Type B pancreatic cell (in vitro differentiated cells): Measurements from ENCODE around the gene GPC6. TPM values are rescaled to one million over a fixed set of nuclear protein-coding genes. Genes with fewer than 3 reads are reported as not detected.

Experiments
- DNase-seq: peaks from one replicate; pipeline ENCODE4 v3.0.0; 2021; ENCODE audit warnings: mixed read lengths; ENCODE audit not compliant: unreplicated experiment; ENCODE audit errors: extremely low spot score
- H3K27ac Mint-ChIP-seq: 2 replicates; pipeline ENCODE4 v1.8.0; 2021; ENCODE audit warnings: mild to moderate bottlenecking, mixed read lengths
- H3K27me3 Mint-ChIP-seq: 2 replicates; pipeline ENCODE4 v1.8.0; 2021; ENCODE audit warnings: mixed read lengths
- H3K36me3 Mint-ChIP-seq: 2 replicates; pipeline ENCODE4 v1.8.0; 2021; ENCODE audit warnings: mixed read lengths
- H3K4me1 Mint-ChIP-seq: one replicate; pipeline ENCODE4 v1.8.0; 2021; ENCODE audit warnings: mixed read lengths; ENCODE audit not compliant: unreplicated experiment
- H3K4me3 Mint-ChIP-seq: 2 replicates; pipeline ENCODE4 v1.8.0; 2021; ENCODE audit warnings: mild to moderate bottlenecking, mixed read lengths
- H3K9me3 Mint-ChIP-seq: 2 replicates; pipeline ENCODE4 v1.8.0; 2021; ENCODE audit warnings: mixed read lengths
- CTCF ChIP-seq: fragments of 200-600 bp; sonication (generic); conservative IDR thresholded peaks from 2 replicates; pipeline ENCODE4 v1.5.0; 2021; ENCODE audit warnings: antibody characterized with exemption, mild to moderate bottlenecking
- total RNA-seq: library from RNA; stranded (reverse); gene quantifications from 2 replicates; pipeline ENCODE4 v1.2.1, GENCODE V29; 2021; ENCODE audit warnings: low replicate concordance

The GPC6 gene
- total RNA-seq, 1 donor from 2014 or later: 30.5 TPM

DNA sequence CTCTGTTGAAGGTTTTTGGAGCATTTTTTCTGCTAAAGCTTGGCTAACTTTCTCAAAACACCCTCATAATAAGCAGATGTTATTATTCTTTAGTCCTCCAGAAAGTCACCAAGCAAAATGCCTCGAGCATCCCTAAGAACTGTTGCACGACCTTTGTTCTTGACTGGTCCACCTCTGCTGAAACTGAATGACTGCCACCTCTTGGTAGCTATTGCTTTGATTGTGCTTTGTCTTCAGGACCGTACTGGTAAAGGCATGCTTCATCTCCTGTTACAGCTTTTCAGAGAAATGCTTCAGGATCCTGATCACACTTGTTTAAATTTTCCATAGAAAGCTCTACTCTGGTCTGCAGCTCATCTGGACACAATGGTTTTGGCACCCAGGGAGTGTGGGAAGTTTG lies 998.1 kb downstream of the GPC6 start:
- Mint-ChIP-seq H3K27me3 (no peaks in the 10 kb centered on the region), H3K9me3 (no peaks in the 10 kb centered on the region), H3K4me1 (peaks cover 3% of the 10 kb centered on the region), H3K36me3 (no peaks in the 10 kb centered on the region), H3K27ac (no peak overlapping the region), H3K4me3 (no peak overlapping the region)
- DNase-seq: no peak
- TF ChIP-seq CTCF: no peak

GRCh38 chr13:94227255-94227879 lies 1000.8 kb downstream of the GPC6 start:
- Mint-ChIP-seq H3K4me1 (peaks cover 7% of the 10 kb centered on the region), H3K27me3 (no peaks in the 10 kb centered on the region), H3K4me3 (no peak overlapping the region), H3K9me3 (no peaks in the 10 kb centered on the region), H3K36me3 (no peaks in the 10 kb centered on the region), H3K27ac (no peak overlapping the region)
- TF ChIP-seq CTCF: no peak
- DNase-seq: no peak

GRCh38 chr13:94228763-94229162 lies 1002.2 kb downstream of the GPC6 start:
- no peak overlapping the region for H3K27ac Mint-ChIP-seq
- no peak for TF ChIP-seq CTCF
- H3K4me1 Mint-ChIP-seq: peaks cover 12% of the 10 kb centered on the region
- no peaks in the 10 kb centered on the region for H3K27me3 Mint-ChIP-seq
- H3K9me3 Mint-ChIP-seq: no peaks in the 10 kb centered on the region
- peaks cover 5% of the 10 kb centered on the region for H3K36me3 Mint-ChIP-seq
- DNase-seq: no peak
- H3K4me3 Mint-ChIP-seq: no peak overlapping the region

GRCh38 chr13:94232161-94232950 lies 1005.7 kb downstream of the GPC6 start:
- Mint-ChIP-seq H3K9me3 (no peaks in the 10 kb centered on the region), H3K36me3 (peaks cover 10% of the 10 kb centered on the region), H3K27me3 (no peaks in the 10 kb centered on the region), H3K4me1 (peaks cover 23% of the 10 kb centered on the region), H3K27ac (no peak overlapping the region), H3K4me3 (no peak overlapping the region)
- TF ChIP-seq CTCF: no peak
- DNase-seq: no peak

DNA sequence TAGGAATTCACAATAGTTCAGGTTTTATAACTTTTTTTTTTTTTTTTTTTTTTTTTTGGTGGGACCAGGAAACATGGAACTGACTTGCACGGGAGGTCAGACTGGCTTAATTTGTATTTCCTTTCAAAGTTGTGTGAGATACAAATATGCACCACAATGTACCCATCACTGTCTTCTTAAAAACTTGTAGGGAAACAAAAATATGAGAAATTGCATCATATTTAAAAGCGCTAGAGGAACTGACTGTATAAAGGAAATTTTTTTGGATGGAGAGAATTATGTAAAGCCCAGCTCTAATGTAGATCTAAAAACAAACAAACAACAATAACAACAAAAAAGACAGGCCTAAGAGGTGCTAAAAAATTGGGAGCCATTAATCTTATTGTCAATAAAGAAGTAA lies 1006.3 kb downstream of the GPC6 start:
- H3K36me3 Mint-ChIP-seq: peaks cover 10% of the 10 kb centered on the region
- no peaks in the 10 kb centered on the region for H3K27me3 Mint-ChIP-seq
- no peaks in the 10 kb centered on the region for H3K9me3 Mint-ChIP-seq
- DNase-seq: no peak
- no peak overlapping the region for H3K4me3 Mint-ChIP-seq
- TF ChIP-seq CTCF: no peak
- peaks cover 23% of the 10 kb centered on the region for H3K4me1 Mint-ChIP-seq
- H3K27ac Mint-ChIP-seq: no peak overlapping the region
